Peyer's patch (tissue), 4 donors: ENCODE results near the gene ARID1B.

Source experiments
- POLR2A ChIP-seq, 2 donors: fragments of 450-650 bp; IDR thresholded peaks; one replicate each; pipeline ENCODE4 v1.5.1; 2017; ENCODE audit warnings: antibody characterized with exemption in 2 of 2, mild to moderate bottlenecking in 2 of 2, moderate library complexity in 2 of 2
- TF ChIP-seq, protein P1 (sequence below), 6 experiments: fragments of 450-650 bp in 4 of 6; fragments of 200-600 bp in 2 of 6; sonication (generic) in 1 of 6; IDR thresholded peaks; one replicate each; pipeline ENCODE4 v1.5.1; 2017 to 2019; ENCODE audit warnings: antibody characterized with exemption in 6 of 6, mild to moderate bottlenecking in 3 of 6, moderate library complexity in 1 of 6

GRCh38 chr6:156953479-156954146, 176.4 kb downstream of the ARID1B start:
- TF ChIP-seq, protein P1, sequence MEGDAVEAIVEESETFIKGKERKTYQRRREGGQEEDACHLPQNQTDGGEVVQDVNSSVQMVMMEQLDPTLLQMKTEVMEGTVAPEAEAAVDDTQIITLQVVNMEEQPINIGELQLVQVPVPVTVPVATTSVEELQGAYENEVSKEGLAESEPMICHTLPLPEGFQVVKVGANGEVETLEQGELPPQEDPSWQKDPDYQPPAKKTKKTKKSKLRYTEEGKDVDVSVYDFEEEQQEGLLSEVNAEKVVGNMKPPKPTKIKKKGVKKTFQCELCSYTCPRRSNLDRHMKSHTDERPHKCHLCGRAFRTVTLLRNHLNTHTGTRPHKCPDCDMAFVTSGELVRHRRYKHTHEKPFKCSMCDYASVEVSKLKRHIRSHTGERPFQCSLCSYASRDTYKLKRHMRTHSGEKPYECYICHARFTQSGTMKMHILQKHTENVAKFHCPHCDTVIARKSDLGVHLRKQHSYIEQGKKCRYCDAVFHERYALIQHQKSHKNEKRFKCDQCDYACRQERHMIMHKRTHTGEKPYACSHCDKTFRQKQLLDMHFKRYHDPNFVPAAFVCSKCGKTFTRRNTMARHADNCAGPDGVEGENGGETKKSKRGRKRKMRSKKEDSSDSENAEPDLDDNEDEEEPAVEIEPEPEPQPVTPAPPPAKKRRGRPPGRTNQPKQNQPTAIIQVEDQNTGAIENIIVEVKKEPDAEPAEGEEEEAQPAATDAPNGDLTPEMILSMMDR (IDR thresholded peaks at IDR 0.05): peak in 3 of 6 experiments; percentile 24 to 29 (median 29)
- no peak for TF ChIP-seq POLR2A (IDR thresholded peaks at IDR 0.05)
